HG02973 (cell line): ENCODE data around the gene MPEG1.

ENCODE experiments used
- ATAC-seq: cut with Tn5 transposase; IDR thresholded peaks from one replicate; pipeline ENCODE4 v1.9.1; 2021; ENCODE audit warnings: moderate library complexity; ENCODE audit not compliant: unreplicated experiment

Gene MPEG1

GRCh38 chr11:59191095-59191494 lies 21.6 kb downstream of the MPEG1 start:
- ATAC-seq: no peak

- no peak for ATAC-seq
These were observed 22.7 kb downstream of the MPEG1 start for GRCh38 chr11:59189986-59190385.

GRCh38 chr11:59188954-59189353 lies 23.8 kb downstream of the MPEG1 start:
- no peak for ATAC-seq

- ATAC-seq: no peak
These were observed 25.1 kb downstream of the MPEG1 start for GRCh38 chr11:59187587-59187986.

GRCh38 chr11:59187035-59187434 lies 25.7 kb downstream of the MPEG1 start:
- ATAC-seq: no peak

- ATAC-seq: peak; percentile 68
These were observed 26.6 kb downstream of the MPEG1 start for GRCh38 chr11:59186130-59186594.

- no peak for ATAC-seq
These were observed 27.3 kb downstream of the MPEG1 start for GRCh38 chr11:59185386-59185945.

GRCh38 chr11:59184691-59185339 lies 27.9 kb downstream of the MPEG1 start:
- no peak for ATAC-seq

- no peak for ATAC-seq
These were observed 29.0 kb downstream of the MPEG1 start for GRCh38 chr11:59183771-59184170.

GRCh38 chr11:59182457-59183151 lies 30.1 kb downstream of the MPEG1 start:
- no peak for ATAC-seq

GRCh38 chr11:59181746-59182456 lies 30.8 kb downstream of the MPEG1 start:
- ATAC-seq: no peak

GRCh38 chr11:59180907-59181306 lies 31.8 kb downstream of the MPEG1 start:
- no peak for ATAC-seq

GRCh38 chr11:59180168-59180776 lies 32.5 kb downstream of the MPEG1 start:
- no peak for ATAC-seq

- no peak for ATAC-seq
These were observed 33.6 kb downstream of the MPEG1 start for GRCh38 chr11:59179121-59179520.

- no peak for ATAC-seq
These were observed 34.3 kb downstream of the MPEG1 start for GRCh38 chr11:59178402-59178801.

GRCh38 chr11:59176330-59176729 lies 36.4 kb downstream of the MPEG1 start:
- no peak for ATAC-seq

- ATAC-seq: no peak
These were observed 37.6 kb downstream of the MPEG1 start for GRCh38 chr11:59175091-59175501.

GRCh38 chr11:59174664-59175033 lies 38.1 kb downstream of the MPEG1 start:
- ATAC-seq: no peak

- no peak for ATAC-seq
These were observed 38.6 kb downstream of the MPEG1 start for GRCh38 chr11:59173964-59174663.

GRCh38 chr11:59173080-59173963 lies 39.4 kb downstream of the MPEG1 start:
- ATAC-seq: peak; percentile 2
